Fibroblast of lung (primary cell): Measurements from ENCODE around the gene OGFR. TPM values are rescaled to one million over a fixed set of nuclear protein-coding genes. Genes with fewer than 3 reads are reported as not detected.

Experiments
- DNase-seq, 2 donors: peaks; one replicate each; pipeline versions ENCODE4 v3.0.0 to v3.0.0-alpha.2; 2010; ENCODE audit warnings: low read depth in 2 of 2
- H2AFZ ChIP-seq: 2 replicates; pipeline ENCODE4 v1.5.1; 2012; ENCODE audit warnings: low read length, control low read depth, inconsistent platforms
- H3K27ac ChIP-seq: 2 replicates; pipeline ENCODE4 v1.5.1; 2011; ENCODE audit warnings: low read length, control low read depth; ENCODE audit not compliant: insufficient read depth
- H3K27me3 ChIP-seq: 2 replicates; pipeline ENCODE4 v1.5.1; 2011; ENCODE audit warnings: mild to moderate bottlenecking, low read length; ENCODE audit not compliant: control insufficient read depth, insufficient read depth
- H3K36me3 ChIP-seq: 2 replicates; pipeline ENCODE4 v1.5.1; 2011; ENCODE audit warnings: low read length; ENCODE audit not compliant: control insufficient read depth, insufficient read depth
- H3K4me1 ChIP-seq: 2 replicates; pipeline ENCODE4 v1.5.1; 2011; ENCODE audit warnings: low read length; ENCODE audit not compliant: control insufficient read depth, insufficient read depth; ENCODE audit errors: extremely low read depth
- H3K4me2 ChIP-seq: 2 replicates; pipeline ENCODE4 v1.5.1; 2011; ENCODE audit warnings: low read length, control low read depth; ENCODE audit not compliant: insufficient read depth; ENCODE audit errors: extremely low read depth
- H3K4me3 ChIP-seq, 4 experiments: fragments of 200-600 bp in 1 of 4; sonication (generic) in 1 of 4; replicated peaks in 1 of 4; 2 replicates each; pipeline ENCODE4 v1.5.1; 2011 to 2016; ENCODE audit warnings: low read length in 4 of 4, low read depth in 3 of 4, mild to moderate bottlenecking in 3 of 4, control low read depth in 2 of 4, inconsistent platforms in 1 of 4, mixed read lengths in 1 of 4; ENCODE audit not compliant: insufficient read depth in 1 of 4; ENCODE audit errors: control extremely low read depth in 1 of 4
- H3K79me2 ChIP-seq: 2 replicates; pipeline ENCODE4 v1.5.1; 2012; ENCODE audit warnings: mild to moderate bottlenecking, low read length, inconsistent platforms; ENCODE audit not compliant: control insufficient read depth, insufficient read depth
- H3K9ac ChIP-seq: 2 replicates; pipeline ENCODE4 v1.5.1; 2011; ENCODE audit warnings: mild to moderate bottlenecking, low read length, control low read depth; ENCODE audit not compliant: insufficient read depth
- H3K9me3 ChIP-seq: 2 replicates; pipeline ENCODE4 v1.5.1; 2012; ENCODE audit warnings: low read depth, low read length; ENCODE audit not compliant: control insufficient read depth, insufficient read depth
- H4K20me1 ChIP-seq: 2 replicates; pipeline ENCODE4 v1.5.1; 2011; ENCODE audit warnings: low read length; ENCODE audit not compliant: control insufficient read depth, insufficient read depth; ENCODE audit errors: extremely low read depth
- CTCF ChIP-seq, 2 donors: IDR thresholded peaks in 1 of 2; conservative IDR thresholded peaks in 1 of 2; 1 replicate in 1 of 2; 2 replicates in 1 of 2; pipeline ENCODE4 v1.5.1; 2011 to 2012; ENCODE audit warnings: low read length in 2 of 2, control low read depth in 1 of 2, inconsistent platforms in 1 of 2, low read depth in 1 of 2, mild to moderate bottlenecking in 1 of 2
- EZH2 ChIP-seq: IDR thresholded peaks from 2 replicates; pipeline ENCODE4 v1.5.1; 2012; ENCODE audit warnings: low read length, control low read depth, mild to moderate bottlenecking; ENCODE audit errors: missing control alignments
- polyA plus RNA-seq, 2 donors: library from polyadenylated mRNA; depleted of rRNA in 1 of 2; stranded (reverse) in 1 of 2; unstranded in 1 of 2; fragments of >200 nt; gene quantifications; 2 replicates each; pipeline ENCODE4 v1.2.1, GENCODE V29; 2011 to 2012; ENCODE audit warnings: missing spikeins in 1 of 2
- total RNA-seq: library from RNA; depleted of rRNA; stranded (reverse); fragments of >200 nt; gene quantifications from 2 replicates; pipeline ENCODE4 v1.2.1, GENCODE V29; 2014

Gene OGFR
- total and polyA plus RNA-seq, 2 donors (not counting 1 experiment from before 2014, with no cell fraction given), result 19.7 to 34.0 TPM

- Histone ChIP-seq H2AFZ (no peak overlapping the region), H3K27ac (no peak overlapping the region), H3K9me3 (no peaks in the 10 kb centered on the region), H3K9ac (no peak overlapping the region), H3K79me2 (no peaks in the 10 kb centered on the region), H3K4me3 (no peak overlapping the region), H3K4me2 (no peak overlapping the region), H3K27me3 (no peaks in the 10 kb centered on the region), H4K20me1 (no peaks in the 10 kb centered on the region), H3K4me1 (no peaks in the 10 kb centered on the region), H3K36me3 (no peaks in the 10 kb centered on the region)
- DNase-seq, result no peak
- TF ChIP-seq EZH2 (no peak), CTCF (conservative IDR thresholded peaks at IDR 0.05 in 1 of 2, IDR thresholded peaks at IDR 0.05 in 1 of 2; ENCODE audit: low read depth in 1 of 2, low read length in 2 of 2) (no peak)
These were observed 25.6 kb downstream of the OGFR start for GRCh38 chr20:62830251-62830650.

- H3K9ac ChIP-seq, result no peak overlapping the region
- TF ChIP-seq EZH2 (no peak), CTCF (conservative IDR thresholded peaks at IDR 0.05 in 1 of 2, IDR thresholded peaks at IDR 0.05 in 1 of 2; ENCODE audit: low read depth in 1 of 2, low read length in 2 of 2) (no peak)
- H3K4me1 ChIP-seq, result no peaks in the 10 kb centered on the region
- no peaks in the 10 kb centered on the region for H3K79me2 ChIP-seq
- no peak overlapping the region for H3K4me3 ChIP-seq
- no peak overlapping the region for H3K4me2 ChIP-seq
- no peaks in the 10 kb centered on the region for H3K27me3 ChIP-seq
- H4K20me1 ChIP-seq, result no peaks in the 10 kb centered on the region
- H3K9me3 ChIP-seq, result no peaks in the 10 kb centered on the region
- H3K36me3 ChIP-seq, result no peaks in the 10 kb centered on the region
- DNase-seq, result no peak
- no peak overlapping the region for H3K27ac ChIP-seq
- H2AFZ ChIP-seq, result no peak overlapping the region
These were observed 26.2 kb downstream of the OGFR start for GRCh38 chr20:62830821-62831220.

- no peaks in the 10 kb centered on the region for H3K79me2 ChIP-seq
- no peak overlapping the region for H2AFZ ChIP-seq
- no peaks in the 10 kb centered on the region for H3K27me3 ChIP-seq
- H3K9me3 ChIP-seq, result no peaks in the 10 kb centered on the region
- H3K4me2 ChIP-seq, result no peak overlapping the region
- DNase-seq, result no peak
- H3K36me3 ChIP-seq, result no peaks in the 10 kb centered on the region
- TF ChIP-seq EZH2, result no peak
- TF ChIP-seq CTCF (conservative IDR thresholded peaks at IDR 0.05 in 1 of 2, IDR thresholded peaks at IDR 0.05 in 1 of 2; ENCODE audit: low read depth in 1 of 2, low read length in 2 of 2), result no peak
- no peaks in the 10 kb centered on the region for H3K4me1 ChIP-seq
- no peak overlapping the region for H3K9ac ChIP-seq
- H3K27ac ChIP-seq, result no peak overlapping the region
- H3K4me3 ChIP-seq, result no peak overlapping the region
- no peaks in the 10 kb centered on the region for H4K20me1 ChIP-seq
These were observed 26.7 kb downstream of the OGFR start for GRCh38 chr20:62831361-62831788.
